Measurements from ENCODE around the gene MGMT.
"Not testable (repeated sequence)": the region's sequence is repeated elsewhere in the genome, so short reads cannot be mapped to it uniquely, and the experiment has no call there.

The MGMT gene

GRCh38 chr10:129466703-129467358 is at the start of gene MGMT:
Gene MGMT, plus strand, starts transcription at chr10:129467241.
- DNase-seq, result peak; percentile 75 to 92

- DNase-seq, result no peak
Measured at GRCh38 chr10:129417870-129418269, 49.2 kb upstream of the MGMT start.

GRCh38 chr10:129418496-129419225 is 48.4 kb upstream of the MGMT start:
- no peak for DNase-seq

- DNase-seq, result no peak
Measured at GRCh38 chr10:129419397-129419796, 47.6 kb upstream of the MGMT start.

- no peak for DNase-seq
Measured at GRCh38 chr10:129421399-129422010, 45.5 kb upstream of the MGMT start.

- no peak for DNase-seq
Measured at GRCh38 chr10:129424978-129425377, 42.1 kb upstream of the MGMT start.

- DNase-seq, result no peak
Measured at GRCh38 chr10:129426606-129427005, 40.4 kb upstream of the MGMT start.

- no peak for DNase-seq
Measured at GRCh38 chr10:129433266-129433665, 33.8 kb upstream of the MGMT start.

GRCh38 chr10:129435724-129436123 is 31.3 kb upstream of the MGMT start:
- DNase-seq, result not testable (repeated sequence)

- no peak for DNase-seq
Measured at GRCh38 chr10:129438024-129438423, 29.0 kb upstream of the MGMT start.

- no peak for DNase-seq
Measured at GRCh38 chr10:129440247-129440646, 26.8 kb upstream of the MGMT start.

GRCh38 chr10:129440722-129441316 is 26.2 kb upstream of the MGMT start:
- no peak for DNase-seq

- no peak for DNase-seq
Measured at GRCh38 chr10:129441372-129442009, 25.6 kb upstream of the MGMT start.

- DNase-seq, result no peak
Measured at GRCh38 chr10:129442866-129443265, 24.2 kb upstream of the MGMT start.

GRCh38 chr10:129444359-129444758 is 22.7 kb upstream of the MGMT start:
- no peak for DNase-seq

- DNase-seq, result peak in 1 of 2 donors; percentile 2
Measured at GRCh38 chr10:129445436-129446182, 21.4 kb upstream of the MGMT start.

GRCh38 chr10:129446183-129446581 is 20.9 kb upstream of the MGMT start:
- DNase-seq, result no peak

- no peak for DNase-seq
Measured at GRCh38 chr10:129447486-129447885, 19.6 kb upstream of the MGMT start.

GRCh38 chr10:129448086-129448485 is 19.0 kb upstream of the MGMT start:
- no peak for DNase-seq

- DNase-seq, result no peak
Measured at GRCh38 chr10:129448539-129448938, 18.5 kb upstream of the MGMT start.

- no peak for DNase-seq
Measured at GRCh38 chr10:129449893-129450292, 17.1 kb upstream of the MGMT start.

GRCh38 chr10:129450391-129450790 is 16.6 kb upstream of the MGMT start:
- no peak for DNase-seq

All from hippocampal formation (tissue), 2 donors.